Fibroblast of skin of abdomen (primary cell): ENCODE results near the gene SLC19A1.
A peak's percentile ranks its signal among the peaks of the same experiment; 100 is the strongest.

Source experiments
- DNase-seq: peaks from one replicate; pipeline ENCODE4 v3.0.0-alpha.2; 2013

SLC19A1 gene

DNA sequence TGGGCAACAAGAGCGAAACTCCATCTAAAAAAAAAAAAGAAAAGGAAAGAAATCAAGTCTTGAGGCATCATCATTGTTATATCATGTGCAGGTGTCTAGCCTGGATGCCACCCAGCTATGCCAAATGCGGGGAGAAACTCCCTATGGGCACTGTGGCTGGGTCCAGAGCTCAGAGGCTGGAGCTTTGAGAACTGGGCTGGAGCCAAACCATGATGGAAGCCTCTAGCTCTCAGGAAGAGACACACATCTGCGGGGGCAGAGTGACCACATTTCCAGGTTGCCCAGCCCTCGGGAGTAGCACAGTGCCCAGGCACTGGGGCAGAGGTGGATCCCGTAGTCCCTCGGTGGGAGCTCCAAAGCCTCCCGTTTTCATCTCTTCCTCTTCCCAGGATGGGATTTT, 78.4 kb downstream of the SLC19A1 start:
- DNase-seq: no peak

DNA sequence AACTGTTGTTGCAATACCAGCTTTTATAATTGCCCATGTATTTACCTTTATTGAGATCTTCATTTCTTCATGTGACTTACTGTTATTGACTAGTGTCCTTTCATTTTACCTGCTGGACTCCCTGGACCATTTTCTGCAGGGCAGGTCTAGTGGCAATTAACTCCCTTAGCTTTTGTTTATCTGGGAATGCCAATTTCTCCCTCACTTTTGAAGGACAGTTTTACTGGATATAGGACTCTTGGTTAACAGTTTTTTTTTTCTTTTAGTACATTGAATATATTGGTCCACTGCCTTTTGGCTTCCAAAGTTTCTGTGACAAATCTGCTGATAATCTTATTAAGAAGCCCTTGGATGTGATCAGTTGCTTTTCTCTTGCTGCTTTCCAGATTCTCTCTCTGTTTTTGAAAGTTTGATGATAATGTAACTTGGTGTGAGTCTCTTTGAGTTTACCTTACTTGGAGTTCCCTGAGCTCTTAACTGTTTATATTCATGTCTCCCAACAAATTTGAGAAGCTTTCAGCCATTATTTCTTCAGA, 80.4 kb downstream of the SLC19A1 start:
- no peak for DNase-seq

DNA sequence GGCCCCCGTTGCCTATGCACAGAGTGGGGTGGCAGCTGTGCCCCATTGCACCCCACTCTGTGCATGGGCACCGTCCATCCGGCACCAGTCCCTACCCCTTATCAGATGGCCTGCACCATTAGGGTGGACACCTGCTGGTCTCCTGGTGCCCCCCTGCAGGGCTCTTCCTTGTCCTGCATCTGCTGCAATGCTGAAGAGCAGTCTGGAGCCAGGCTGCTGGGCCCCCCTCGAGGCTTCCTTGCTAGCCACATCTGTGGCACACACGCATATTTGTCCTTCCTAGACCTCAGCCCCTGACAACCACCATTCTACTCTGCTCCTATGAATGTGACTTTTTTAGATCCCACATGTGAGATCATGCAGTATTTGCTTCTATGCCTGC, 80.9 kb downstream of the SLC19A1 start:
- DNase-seq: no peak

DNA sequence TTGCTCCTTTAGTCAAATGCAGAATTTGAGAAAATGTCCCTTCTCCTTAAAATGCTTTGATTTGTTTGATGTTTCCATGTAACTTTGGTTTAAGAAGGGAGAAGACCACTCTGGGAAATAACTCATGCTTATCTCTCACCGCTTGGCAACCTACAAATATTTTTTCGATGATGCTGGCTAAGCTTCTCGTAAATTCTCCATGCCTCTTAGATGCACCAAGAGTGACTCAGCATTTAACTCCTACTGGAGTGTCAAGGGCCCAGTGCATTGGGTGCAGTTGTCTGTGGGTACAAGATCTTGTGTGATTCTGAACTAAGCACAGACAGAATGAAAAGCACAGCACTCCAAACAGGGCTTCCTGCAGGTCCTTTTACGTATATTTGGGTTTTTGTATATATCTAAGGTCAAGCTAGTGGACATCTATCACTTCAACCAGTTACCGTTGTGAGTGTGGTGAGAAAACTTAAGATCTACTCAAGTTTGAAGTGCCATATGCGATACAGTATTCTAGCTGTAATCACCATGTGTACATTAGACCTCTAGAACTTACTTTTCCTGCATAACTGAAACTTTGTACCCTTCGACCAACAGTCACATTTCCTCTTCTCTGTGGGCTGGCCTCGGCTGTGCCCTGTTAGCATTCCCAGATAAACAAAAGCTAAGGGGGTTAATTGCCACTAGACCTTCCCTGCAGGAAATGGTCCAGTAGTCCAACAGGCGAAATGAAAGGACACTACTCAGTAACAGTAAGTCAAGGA, 81.5 kb downstream of the SLC19A1 start:
- DNase-seq: peak; percentile 85

DNA sequence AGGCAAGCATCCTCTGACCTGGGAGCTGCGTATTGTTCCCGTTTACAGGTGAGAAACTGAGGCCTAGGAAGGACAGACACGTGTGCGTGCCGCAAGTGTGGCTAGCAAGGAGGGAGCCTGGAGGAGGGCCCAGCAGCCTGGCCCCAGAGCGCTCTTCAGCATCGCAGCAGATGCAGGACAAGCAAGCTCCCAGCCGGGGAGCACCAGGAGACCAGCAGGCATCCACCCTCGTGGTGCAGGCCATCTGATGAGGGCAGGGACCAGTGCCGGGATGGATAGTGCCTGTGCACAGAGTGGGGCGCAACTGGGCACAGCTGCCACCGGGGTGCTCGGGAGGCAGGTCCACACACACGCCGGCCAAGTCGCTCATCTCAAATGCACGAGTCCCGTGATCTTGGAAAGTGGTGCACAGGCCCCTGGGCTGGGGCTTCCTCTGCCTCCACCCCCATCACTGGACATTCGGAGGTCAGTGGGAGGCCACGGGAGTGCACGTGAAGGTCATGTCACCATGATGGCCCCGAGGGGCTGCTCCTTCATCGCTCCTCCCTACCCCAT, 82.2 kb downstream of the SLC19A1 start:
- no peak for DNase-seq

DNA sequence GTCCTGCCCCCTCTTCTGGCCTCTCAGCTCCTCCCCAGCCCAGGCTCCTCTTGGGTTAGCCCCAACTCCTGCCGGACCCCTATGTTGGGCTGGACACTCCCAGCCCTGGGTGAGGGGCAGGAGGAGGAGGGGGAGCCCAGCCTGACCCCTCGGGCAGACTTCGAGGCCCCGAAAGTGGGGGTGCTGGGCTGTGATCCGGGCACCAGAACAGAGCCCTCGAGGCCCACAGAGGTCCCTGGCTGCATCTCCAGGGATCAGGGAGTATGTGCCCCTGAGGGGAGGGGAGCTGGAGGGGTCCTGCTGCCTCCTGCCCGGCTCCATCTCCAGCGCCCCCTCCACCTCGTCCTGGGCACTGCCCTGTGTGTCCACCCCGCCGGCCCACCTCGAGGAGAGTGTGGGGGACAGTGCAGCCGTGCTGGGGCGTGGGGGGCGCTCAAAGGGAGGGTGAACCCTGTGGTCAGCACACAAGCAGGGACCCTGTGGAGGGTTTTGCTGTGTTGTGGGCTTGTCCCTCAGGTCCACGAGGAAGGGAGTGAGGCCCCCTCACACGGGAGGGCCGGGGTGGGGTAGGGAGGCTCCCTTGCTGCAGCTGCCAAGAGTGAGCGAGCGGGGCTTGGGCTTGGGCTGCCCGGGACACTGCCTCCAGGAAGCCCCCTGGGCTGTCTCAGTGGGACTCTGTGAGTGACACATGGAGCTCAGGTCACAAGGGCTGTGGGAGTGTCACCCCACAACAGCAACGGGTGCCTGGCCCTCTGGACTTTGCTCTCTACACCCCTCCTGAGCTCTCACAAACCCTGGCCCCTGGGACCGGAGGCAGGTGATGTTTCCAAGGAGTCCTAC, 82.8 kb downstream of the SLC19A1 start:
- DNase-seq: no peak

DNA sequence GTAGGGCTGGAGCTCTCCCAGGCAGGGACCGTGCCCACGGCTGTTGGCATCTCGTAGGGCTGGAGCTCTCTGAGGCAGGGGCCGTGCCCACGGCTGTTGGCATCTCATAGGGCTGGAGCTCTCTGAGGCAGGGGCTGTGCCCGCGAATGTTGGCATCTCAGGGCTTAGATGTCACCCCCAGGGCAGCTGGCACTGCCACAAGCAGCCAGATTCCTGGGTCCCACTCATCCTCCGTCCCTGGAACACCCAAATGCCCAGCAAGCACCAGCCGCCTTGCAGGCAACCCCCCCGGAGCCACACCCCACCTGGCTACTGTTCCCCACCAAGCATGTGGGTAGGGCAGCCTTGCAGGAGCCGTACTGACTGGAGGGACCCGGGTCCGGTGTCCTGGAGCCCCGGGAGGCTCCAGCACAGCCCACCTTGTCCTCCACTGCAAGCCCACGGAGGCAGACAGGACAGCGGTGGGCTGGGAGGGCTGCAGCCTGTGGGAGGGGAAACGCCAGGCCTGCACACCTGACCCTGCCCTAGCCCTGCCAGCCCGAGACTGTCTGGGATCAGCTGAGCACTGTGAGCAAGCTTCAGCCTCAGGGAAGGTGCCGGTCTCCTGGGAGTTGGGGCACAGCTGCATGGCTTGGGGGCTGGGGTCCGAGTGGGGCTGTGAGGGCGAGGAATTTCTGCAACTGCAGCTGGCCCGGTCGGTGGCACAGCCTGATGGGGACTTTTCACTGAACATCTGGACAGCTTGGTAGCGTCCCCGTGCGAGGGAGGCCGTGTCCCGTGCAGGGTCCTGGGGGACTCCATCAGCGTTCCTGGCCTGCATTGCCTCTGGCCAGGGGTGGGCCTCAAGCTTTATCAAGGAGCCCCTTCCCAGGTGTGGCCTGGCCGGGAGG, 83.7 kb downstream of the SLC19A1 start:
- DNase-seq: no peak

DNA sequence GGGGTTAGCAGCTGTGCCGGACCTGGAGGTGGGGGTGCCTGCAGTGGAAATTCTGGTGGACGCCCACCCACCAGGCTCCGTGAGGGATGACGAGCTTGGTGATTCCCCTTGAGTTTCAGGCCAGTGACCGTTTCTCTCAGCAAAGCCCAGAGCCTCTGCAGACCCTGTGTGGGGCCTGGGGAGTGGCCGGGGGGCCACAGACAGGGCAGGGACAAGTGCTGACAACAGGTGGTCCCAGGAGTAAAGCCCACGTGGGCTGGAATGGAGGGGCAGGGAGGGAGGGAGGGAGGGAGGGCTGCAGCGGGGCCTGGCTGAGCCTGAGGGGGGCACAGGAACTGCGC, 84.4 kb downstream of the SLC19A1 start:
- DNase-seq: no peak

DNA sequence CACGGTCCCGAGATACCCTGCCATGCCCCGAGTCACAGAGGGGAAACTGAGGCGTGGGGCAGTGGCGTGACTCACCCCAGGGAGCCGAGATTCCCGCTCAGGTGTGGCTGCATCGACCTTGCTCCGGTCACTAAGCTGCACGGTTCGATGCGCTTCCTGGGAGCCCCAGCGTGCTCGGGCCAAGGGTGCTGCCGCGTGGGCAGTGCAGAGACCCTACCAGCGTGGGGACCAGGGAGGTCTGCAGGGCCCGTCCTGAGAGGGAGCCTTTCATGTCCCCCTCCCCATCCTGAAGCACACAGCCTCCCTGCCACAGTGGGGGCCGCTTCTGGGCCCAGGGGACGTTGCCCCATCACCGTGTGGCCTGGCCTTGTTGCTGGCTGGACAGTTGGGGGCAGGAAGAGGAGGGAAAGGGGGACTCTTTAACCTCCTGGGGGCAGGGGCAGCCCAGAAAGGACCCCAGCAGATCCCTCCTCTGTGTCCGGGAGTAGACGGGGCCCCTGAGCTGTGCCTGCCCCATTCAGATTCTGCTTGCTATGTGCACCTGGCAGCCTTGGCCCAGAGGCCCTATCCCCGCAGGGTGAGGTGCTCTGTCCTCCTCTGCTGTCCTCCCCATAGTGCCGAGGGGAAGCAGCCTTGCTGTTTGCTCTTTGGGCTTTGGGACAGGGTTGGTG, 84.9 kb downstream of the SLC19A1 start:
- DNase-seq: no peak

DNA sequence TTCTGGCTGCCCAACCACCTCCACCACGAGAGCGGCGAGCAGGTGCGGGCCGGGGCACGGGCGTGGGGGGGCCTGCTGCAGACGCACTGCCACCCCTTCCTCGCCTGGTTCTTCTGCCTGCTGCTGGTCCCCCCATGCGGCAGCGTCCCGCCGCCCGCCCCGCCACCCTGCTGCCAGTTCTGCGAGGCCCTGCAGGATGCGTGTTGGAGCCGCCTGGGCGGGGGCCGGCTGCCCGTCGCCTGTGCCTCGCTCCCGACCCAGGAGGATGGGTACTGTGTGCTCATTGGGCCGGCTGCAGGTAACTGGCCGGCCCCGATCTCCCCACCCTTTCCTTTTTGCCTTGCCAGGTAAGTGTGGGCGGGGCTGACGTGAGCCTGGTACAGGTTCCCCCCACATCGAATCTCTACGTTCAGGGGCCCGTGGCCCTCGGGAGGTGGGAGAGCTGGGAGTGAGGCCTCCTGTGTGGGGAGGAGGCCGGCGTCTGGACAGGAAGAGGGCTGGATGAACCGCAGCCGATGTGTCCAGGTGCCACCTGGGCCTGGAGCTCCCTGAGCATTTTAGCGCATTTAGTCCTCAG, 85.6 kb downstream of the SLC19A1 start:
- DNase-seq: no peak

DNA sequence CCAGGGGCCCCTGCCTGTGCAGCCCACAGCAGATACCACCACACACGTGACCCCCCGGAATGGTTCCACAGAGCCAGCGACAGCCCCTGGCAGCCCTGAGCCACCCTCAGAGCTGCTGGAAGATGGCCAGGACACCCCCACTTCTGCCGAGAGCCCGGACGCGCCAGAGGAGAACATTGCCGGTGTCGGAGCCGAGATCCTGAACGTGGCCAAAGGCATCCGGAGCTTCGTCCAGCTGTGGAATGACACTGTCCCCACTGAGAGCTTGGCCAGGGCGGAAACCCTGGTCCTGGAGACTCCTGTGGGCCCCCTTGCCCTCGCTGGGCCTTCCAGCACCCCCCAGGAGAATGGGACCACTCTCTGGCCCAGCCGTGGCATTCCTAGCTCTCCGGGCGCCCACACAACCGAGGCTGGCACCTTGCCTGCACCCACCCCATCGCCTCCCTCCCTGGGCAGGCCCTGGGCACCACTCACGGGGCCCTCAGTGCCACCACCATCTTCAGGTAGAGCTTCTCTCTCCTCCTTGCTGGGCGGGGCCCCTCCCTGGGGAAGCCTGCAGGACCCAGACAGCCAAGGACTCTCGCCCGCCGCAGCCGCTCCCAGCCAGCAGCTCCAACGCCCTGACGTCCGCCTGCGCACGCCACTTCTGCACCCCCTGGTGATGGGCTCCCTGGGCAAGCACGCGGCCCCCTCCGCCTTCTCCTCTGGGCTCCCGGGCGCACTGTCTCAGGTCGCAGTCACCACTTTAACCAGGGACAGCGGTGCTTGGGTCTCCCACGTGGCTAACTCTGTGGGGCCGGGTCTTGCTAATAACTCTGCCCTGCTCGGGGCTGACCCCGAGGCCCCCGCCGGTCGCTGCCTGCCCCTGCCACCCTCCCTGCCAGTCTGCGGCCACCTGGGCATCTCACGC, 86.3 kb downstream of the SLC19A1 start:
- no peak for DNase-seq

DNA sequence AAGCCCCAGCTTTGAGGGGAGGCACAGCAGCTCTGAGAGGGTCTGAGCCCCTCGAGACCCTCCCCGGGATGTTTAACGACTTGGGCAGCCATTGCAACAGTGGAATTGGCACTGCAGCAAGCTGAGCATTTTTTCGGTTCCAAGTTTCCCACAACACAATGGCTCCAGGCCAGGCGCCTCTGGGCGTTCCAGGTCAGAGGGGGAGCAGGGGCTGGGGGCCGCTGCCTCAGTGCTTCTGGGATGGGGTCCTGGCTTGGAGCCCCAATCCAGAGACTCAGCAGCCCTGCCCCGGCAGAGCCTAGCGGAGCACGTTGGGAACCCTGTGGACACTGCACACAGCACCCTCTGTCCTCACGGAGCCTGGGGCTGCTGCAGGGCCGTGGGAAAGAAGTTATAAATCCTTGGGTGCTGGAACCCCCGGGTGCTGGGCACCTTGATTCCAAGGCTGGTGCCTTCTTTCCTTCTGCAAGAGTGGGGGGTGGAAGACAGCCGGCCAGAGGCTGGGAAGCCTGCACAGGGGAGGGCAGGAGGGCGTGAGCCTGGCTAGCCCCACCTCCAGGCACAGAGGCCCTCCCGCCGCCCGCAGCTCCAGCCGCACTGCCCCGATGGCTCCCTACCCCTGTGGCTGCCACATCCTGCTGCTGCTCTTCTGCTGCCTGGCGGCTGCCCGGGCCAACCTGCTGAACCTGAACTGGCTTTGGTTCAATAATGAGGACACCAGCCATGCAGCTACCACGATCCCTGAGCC, 87.1 kb downstream of the SLC19A1 start:
- DNase-seq: no peak

DNA sequence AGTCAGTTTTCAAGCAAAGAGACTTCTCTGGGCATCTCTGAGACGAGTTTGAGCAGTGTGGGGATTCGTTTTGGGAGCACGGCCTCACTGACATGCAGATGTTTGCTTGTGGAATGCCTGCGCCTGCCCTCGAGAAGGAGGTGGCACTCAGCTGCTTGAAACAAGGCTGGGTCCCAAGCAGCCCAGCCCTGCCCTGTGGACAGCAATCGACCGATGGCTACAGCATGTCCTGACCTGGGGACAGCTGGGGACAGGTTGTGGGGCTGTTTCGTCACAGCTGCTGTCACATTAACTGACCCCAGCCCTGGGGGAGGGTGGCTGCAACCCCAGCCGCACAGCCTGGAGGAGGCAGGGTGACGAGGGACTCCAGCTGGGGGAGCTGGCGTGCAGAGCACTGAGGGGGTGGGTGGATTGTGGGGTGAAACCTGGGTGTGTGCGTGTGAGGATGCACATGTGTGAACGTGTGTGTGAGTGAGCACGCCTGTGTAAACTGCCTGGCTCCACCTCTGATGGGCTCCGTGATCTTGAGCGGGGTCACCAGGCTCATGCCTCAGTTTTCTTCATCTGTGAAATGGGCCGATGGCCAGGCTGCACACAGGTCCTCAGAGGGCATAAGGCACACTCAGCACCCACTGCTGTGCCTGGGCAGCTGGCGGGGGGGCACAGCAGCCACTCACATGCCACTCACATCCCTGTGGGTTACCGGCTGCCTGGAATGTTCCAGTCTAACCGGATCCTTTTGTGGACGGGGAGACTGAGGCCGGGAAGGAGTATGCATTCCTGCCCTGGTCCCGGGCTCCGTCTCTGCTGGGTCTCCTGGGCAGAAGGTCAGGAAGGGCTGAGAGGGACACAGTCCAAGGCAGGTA, 87.9 kb downstream of the SLC19A1 start:
- no peak for DNase-seq

DNA sequence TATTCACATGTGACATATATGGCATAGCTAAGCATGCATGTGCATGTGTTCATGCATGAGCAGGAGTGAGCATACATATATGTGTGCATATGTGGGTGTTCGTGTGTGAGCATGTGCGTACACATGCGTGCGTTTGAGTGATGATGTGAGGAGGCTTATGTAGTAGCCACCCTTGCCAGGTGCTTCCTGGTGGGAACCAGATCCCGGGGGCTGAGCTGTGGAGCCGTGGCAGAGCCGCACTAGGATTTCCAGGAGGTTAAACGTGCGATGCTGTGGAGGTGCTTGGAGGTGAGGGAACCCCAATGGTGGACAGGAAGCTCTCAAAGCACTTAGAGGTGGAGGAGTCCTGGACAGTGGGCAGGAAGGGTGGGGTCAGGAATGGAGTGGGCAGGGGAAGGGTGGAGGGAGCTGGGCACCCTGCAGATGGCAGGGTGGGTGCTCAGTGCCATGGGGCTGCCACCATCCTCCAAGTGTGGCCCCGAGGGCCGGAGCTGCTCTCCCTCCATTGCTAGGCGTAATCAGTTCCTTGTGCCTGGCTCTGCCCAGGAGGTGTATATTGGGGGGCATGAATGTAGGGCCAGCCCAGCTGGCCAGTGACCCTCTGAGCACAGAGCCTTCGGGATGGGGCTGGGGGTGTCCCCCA, 88.8 kb downstream of the SLC19A1 start:
- DNase-seq: no peak

DNA sequence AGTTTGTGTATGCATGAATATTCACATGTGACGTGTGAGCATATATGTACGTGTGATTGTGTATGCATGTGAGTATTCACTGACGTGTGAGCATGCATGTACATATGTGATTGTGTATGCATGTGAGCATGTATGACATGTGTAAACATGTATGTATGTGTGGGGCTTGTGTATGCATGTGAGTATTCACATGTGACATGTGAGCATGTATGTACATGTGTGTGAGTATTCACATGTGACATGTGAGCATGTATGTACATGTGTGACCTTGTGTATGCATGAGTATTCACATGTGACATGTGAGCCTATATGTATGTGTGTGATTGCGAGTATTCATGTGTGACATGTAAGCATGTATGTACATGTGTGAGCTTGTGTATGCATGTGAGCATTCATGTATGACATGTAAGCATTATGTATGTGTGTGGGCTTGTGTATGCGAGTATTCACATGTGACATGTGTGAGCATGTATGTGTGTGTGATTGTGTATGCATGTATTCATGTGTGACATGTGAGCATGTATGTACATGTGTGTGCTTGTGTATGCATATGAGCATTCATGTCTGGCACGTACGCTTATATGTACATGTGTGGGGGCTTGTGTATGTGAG, 89.4 kb downstream of the SLC19A1 start:
- no peak for DNase-seq

DNA sequence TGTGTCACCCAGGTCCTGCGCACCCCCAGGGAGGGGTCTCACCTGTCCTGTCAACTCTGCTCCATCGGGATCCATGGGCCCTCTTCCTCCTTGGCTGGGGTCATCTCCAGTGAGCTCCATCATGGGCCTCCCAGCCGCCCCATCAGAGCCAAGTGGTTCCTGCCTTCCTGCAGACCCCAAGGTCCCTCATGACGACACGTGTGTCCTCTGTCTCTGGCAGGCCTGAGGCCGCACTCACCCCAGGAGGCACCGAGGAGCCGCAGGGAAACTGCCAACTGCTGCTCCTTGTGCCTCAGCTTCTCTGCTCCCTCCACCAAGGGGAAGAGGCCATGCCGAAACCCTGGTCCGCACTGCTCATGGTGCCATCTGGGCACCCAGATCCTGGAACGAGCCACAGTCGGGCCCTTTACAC, 90.5 kb downstream of the SLC19A1 start:
- no peak for DNase-seq

DNA sequence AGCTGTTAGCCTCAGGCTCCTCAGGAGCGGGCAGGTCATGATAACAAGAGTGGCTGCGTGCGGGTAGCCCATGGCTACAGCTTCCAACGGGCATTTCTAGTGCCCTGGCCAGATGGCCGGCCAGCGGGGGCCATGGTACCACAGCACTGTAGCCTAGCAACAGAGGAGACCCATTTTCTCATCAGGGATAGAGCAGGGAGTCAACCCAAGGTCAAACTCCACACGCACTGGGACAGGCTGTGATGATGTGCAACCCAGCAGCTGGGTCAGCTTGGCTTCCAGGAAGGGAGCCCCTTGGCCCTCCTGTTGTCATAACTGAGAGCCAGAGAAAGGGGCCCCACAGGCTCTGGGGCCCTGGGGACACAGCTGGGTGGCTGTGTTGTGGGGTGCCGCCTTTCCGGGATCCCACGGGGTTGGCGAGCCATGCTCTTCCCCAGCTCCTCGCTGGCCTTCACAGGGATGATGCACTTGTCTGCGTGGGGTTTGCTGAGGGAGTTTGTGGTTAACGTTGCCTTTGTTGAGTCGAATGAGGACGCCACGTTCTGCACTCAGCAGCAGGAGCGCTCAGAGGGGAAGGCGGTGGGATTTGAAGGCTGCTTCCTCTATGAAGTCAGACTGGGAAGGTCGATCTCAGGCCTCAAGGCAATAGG, 91.0 kb downstream of the SLC19A1 start:
- no peak for DNase-seq
